DOHH2 (cell line): ENCODE data around the gene BABAM2.

Experiments used
- H3F3A ChIP-seq: fragments of 200-600 bp; sonication (generic), shearing (Covaris generic); 2 replicates; pipeline ENCODE4 v1.6.0; 2016; ENCODE audit warnings: antibody characterized with exemption, mild to moderate bottlenecking; ENCODE audit not compliant: control insufficient read depth, insufficient read depth
- H3K27ac ChIP-seq: fragments of 200-600 bp; sonication (generic); 2 replicates; pipeline ENCODE4 v1.5.1; 2014; ENCODE audit warnings: low read depth, mild to moderate bottlenecking, low read length, moderate library complexity
- H3K27me3 ChIP-seq: fragments of 200-600 bp; sonication (generic); 2 replicates; pipeline ENCODE4 v1.6.1; 2014; ENCODE audit warnings: mild to moderate bottlenecking, low read length, mixed read lengths; ENCODE audit not compliant: control insufficient read depth
- H3K36me3 ChIP-seq: fragments of 200-600 bp; sonication (generic); 2 replicates; pipeline ENCODE4 v1.6.1; 2014; ENCODE audit warnings: mild to moderate bottlenecking, low read length, moderate library complexity, mixed read lengths; ENCODE audit not compliant: control insufficient read depth
- H3K4me1 ChIP-seq: fragments of 200-600 bp; sonication (generic); 2 replicates; pipeline ENCODE4 v1.6.1; 2014; ENCODE audit warnings: mild to moderate bottlenecking, low read length, mixed read lengths; ENCODE audit not compliant: control insufficient read depth
- H3K4me2 ChIP-seq: fragments of 200-600 bp; sonication (generic); 2 replicates; pipeline ENCODE4 v1.6.0; 2014; ENCODE audit warnings: mild to moderate bottlenecking, low read length, moderate library complexity
- H3K4me3 ChIP-seq: fragments of 200-600 bp; sonication (generic); 2 replicates; pipeline ENCODE4 v1.5.1; 2014; ENCODE audit warnings: mild to moderate bottlenecking, low read length, mixed read lengths
- H3K79me2 ChIP-seq: fragments of 200-600 bp; sonication (generic); 2 replicates; pipeline ENCODE4 v1.6.1; 2014; ENCODE audit warnings: mild to moderate bottlenecking, low read length, mixed read lengths; ENCODE audit not compliant: control insufficient read depth
- H3K9me2 ChIP-seq: fragments of 200-600 bp; sonication (generic); replicated peaks from 2 replicates; pipeline ENCODE4 v1.6.1; 2014; ENCODE audit warnings: mild to moderate bottlenecking, low read length, mixed read lengths; ENCODE audit not compliant: control insufficient read depth
- H3K9me3 ChIP-seq: fragments of 200-600 bp; sonication (generic); 2 replicates; pipeline ENCODE4 v1.6.1; 2014; ENCODE audit warnings: antibody characterized with exemption, low read length, mixed read lengths; ENCODE audit not compliant: control insufficient read depth, insufficient read depth
- H4K20me1 ChIP-seq: fragments of 200-600 bp; sonication (generic); 2 replicates; pipeline ENCODE4 v1.6.0; 2014; ENCODE audit warnings: low read depth, mild to moderate bottlenecking, antibody characterized with exemption, low read length, moderate library complexity; ENCODE audit not compliant: control insufficient read depth, insufficient read depth
- CTCF ChIP-seq: fragments of 200-600 bp; sonication (generic); IDR thresholded peaks from one replicate; pipeline ENCODE4 v1.5.1; 2014; ENCODE audit warnings: antibody characterized with exemption, mild to moderate bottlenecking, low read depth, low read length; ENCODE audit not compliant: poor library complexity, severe bottlenecking
- EZH2phosphoT487 ChIP-seq: fragments of 200-600 bp; sonication (generic); IDR thresholded peaks from 2 replicates; pipeline ENCODE4 v1.6.1; 2017; ENCODE audit warnings: borderline replicate concordance, mild to moderate bottlenecking, antibody characterized with exemption, low read length, moderate library complexity, mixed read lengths

Gene BABAM2

GRCh38 chr2:28335666-28336065 lies 445.1 kb downstream of the BABAM2 start:
- Histone ChIP-seq H3K4me2 (no peak overlapping the region), H3K4me3 (no peak overlapping the region), H3K79me2 (no peaks in the 10 kb centered on the region), H3K9me3 (no peaks in the 10 kb centered on the region), H3K4me1 (no peaks in the 10 kb centered on the region), H3K9me2 (no peaks in the 10 kb centered on the region), H3K27me3 (no peaks in the 10 kb centered on the region), H3K27ac (no peak overlapping the region), H3F3A (no peaks in the 10 kb centered on the region), H4K20me1 (no peaks in the 10 kb centered on the region), H3K36me3 (no peaks in the 10 kb centered on the region)
- TF ChIP-seq CTCF (no peak), EZH2phosphoT487 (no peak)

DNA sequence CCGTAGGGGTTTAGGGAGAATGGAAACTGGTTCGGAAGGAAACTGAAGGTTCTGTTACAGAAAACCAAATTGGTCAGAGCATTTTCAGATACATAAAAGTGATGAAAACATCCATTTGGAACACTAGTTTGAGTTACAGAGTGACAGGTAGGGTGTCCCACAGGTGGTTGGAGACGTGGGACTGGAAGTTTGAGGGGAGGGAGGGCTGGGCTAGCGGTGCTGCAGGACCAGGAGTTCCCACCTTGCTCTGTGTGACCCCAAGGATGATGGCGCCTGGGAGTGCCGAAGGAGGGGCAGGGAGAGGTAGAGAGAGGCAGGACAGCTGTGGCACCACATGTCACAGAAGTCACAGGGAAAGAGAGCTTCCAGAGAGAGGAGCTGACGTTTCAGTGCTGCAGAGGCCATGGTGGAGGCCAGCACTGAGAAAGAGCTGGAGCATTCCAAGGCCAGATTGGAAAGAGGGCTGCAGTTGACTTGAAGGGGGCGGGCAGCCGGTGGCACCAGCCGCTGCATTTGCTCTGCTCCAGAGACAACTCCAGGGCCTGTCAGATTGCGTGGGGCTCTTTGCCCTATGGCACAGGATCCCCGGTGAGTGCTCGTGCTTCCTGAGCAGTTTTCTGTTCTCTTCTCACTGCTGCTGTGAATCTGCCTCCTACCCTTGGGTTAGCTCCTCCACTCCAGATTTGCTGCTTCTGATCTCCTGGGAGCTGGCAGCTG lies 445.9 kb downstream of the BABAM2 start:
- H3K4me2 ChIP-seq: no peak overlapping the region
- H3K9me3 ChIP-seq: no peaks in the 10 kb centered on the region
- H3K27me3 ChIP-seq: no peaks in the 10 kb centered on the region
- H3K9me2 ChIP-seq: no peaks in the 10 kb centered on the region
- no peaks in the 10 kb centered on the region for H3F3A ChIP-seq
- TF ChIP-seq EZH2phosphoT487 (no peak), CTCF (no peak)
- H3K79me2 ChIP-seq: no peaks in the 10 kb centered on the region
- no peak overlapping the region for H3K4me3 ChIP-seq
- no peak overlapping the region for H3K27ac ChIP-seq
- H3K4me1 ChIP-seq: no peaks in the 10 kb centered on the region
- no peaks in the 10 kb centered on the region for H4K20me1 ChIP-seq
- no peaks in the 10 kb centered on the region for H3K36me3 ChIP-seq

DNA sequence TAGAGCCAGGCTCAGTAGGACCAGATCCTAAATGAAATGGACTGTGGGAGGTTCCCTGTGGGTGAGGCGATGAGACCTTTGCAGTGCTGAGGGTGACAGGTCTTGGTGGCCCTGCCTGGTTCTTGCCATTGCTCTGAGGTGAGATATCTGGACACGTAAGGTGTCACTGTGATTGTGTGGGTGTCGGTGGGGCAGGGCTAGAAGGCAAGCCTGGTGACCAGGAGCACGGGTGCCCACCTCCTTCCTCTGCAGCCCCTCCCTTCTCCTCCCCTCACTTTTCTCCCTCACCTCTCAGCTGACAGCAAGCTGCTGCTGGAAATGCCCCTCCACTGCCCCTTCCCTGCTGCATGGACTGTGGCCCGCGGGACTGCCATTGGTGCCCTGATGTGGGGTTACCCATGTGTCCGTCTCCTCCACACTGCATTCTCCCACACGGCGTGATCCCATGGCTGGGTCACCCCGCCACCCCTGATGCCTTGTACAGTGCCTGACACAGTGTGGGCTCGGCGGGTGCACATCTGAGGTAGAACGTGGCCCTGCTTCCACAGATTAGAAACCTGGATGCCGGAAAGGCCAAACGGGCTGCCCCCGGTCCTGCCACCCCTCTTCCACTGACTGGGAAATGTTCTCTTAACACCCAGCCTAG lies 446.6 kb downstream of the BABAM2 start:
- no peaks in the 10 kb centered on the region for H4K20me1 ChIP-seq
- H3K36me3 ChIP-seq: no peaks in the 10 kb centered on the region
- no peaks in the 10 kb centered on the region for H3K9me2 ChIP-seq
- no peak overlapping the region for H3K4me3 ChIP-seq
- H3K9me3 ChIP-seq: no peaks in the 10 kb centered on the region
- H3K27ac ChIP-seq: no peak overlapping the region
- no peak overlapping the region for H3K4me2 ChIP-seq
- no peaks in the 10 kb centered on the region for H3K79me2 ChIP-seq
- H3F3A ChIP-seq: no peaks in the 10 kb centered on the region
- no peaks in the 10 kb centered on the region for H3K4me1 ChIP-seq
- TF ChIP-seq EZH2phosphoT487 (no peak), CTCF (no peak)
- no peaks in the 10 kb centered on the region for H3K27me3 ChIP-seq
